Measurements from ENCODE around the gene KLHDC10. TPM values are rescaled to one million over a fixed set of nuclear protein-coding genes. Genes with fewer than 3 reads are reported as not detected.

KLHDC10 gene
- total and polyA plus RNA-seq, 2 experiments from 2014 or later = 5.5 to 14.7 TPM

DNA sequence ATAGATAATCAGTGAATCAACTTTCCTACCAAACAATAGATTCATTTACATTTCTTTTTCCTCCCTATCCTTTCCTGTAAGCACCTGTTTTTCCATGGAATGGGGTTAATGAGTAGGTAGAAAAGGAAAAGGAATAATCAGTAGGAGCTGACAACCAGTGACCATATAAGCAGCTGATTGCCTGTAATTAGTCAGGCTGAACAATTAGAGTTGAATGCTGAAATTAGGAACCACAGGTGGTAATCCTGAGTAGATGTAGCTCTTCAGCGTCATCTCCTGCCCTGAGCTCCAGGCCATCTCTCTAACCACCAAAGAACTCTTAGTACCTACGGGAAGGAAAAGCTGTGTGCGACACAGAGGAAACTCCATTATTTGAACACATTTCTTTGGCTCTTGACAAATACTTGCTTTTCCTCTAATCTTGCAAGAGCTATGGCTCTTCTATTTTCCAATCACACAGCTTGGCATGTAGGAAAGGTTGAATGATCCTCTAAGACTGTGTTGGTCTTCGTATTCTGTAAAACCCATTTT, 63.8 kb downstream of the KLHDC10 start:
- Mint-ChIP-seq H3K27me3 (ENCODE audit: insufficient read depth, low read depth, poor library complexity) (peaks cover 2% of the 10 kb centered on the region), H3K4me1 (peaks cover 15% of the 10 kb centered on the region), H3K9me3 (no peaks in the 10 kb centered on the region), H3K4me3 (no peak overlapping the region), H3K36me3 (ENCODE audit: low read depth) (peaks cover 15% of the 10 kb centered on the region; the same call in 2 of the 3 replicates), H3K27ac (no peak overlapping the region)
- 0 out of 2 replicates have a peak, but pooled peaks cover 4% of the 10 kb centered on the region for H3K36me3 ChIP-seq (ENCODE audit: insufficient read depth)
- no peaks in the 10 kb centered on the region for H3F3A ChIP-seq (replicated peaks; ENCODE audit: low read depth)
- no peak overlapping the region for H3K27ac ChIP-seq (ENCODE audit: low read depth)
- H2AFZ ChIP-seq = no peak overlapping the region
- peaks cover 4% of the 10 kb centered on the region; the same call in 1 of the 2 replicates for H3K27me3 ChIP-seq (ENCODE audit: insufficient read depth)
- H3K4me3 ChIP-seq = no peak overlapping the region
- H4K20me1 ChIP-seq (replicated peaks; ENCODE audit: insufficient read depth) = no peaks in the 10 kb centered on the region; the same call in 1 of the 2 replicates
- peaks cover 10% of the 10 kb centered on the region; the same call in 1 of the 2 replicates for H3K4me1 ChIP-seq (ENCODE audit: insufficient read depth)
- ATAC-seq (no peak), DNase-seq (ENCODE audit: low spot score) (no peak)
- no peaks in the 10 kb centered on the region for H3K9me2 ChIP-seq (ENCODE audit: insufficient read depth)
- TF ChIP-seq ZNF114 (CRISPR knock-in tag; IDR thresholded peaks at IDR 0.05) (no peak), POLR2AphosphoS5 (IDR thresholded peaks at IDR 0.05; ENCODE audit: low read depth) (no peak), EZH2 (IDR thresholded peaks at IDR 0.05; ENCODE audit: low read depth, unreplicated experiment) (no peak), ZNF331 (CRISPR knock-in tag; IDR thresholded peaks at IDR 0.05; ENCODE audit: low read depth) (no peak)
- TF ChIP-seq, protein P1, sequence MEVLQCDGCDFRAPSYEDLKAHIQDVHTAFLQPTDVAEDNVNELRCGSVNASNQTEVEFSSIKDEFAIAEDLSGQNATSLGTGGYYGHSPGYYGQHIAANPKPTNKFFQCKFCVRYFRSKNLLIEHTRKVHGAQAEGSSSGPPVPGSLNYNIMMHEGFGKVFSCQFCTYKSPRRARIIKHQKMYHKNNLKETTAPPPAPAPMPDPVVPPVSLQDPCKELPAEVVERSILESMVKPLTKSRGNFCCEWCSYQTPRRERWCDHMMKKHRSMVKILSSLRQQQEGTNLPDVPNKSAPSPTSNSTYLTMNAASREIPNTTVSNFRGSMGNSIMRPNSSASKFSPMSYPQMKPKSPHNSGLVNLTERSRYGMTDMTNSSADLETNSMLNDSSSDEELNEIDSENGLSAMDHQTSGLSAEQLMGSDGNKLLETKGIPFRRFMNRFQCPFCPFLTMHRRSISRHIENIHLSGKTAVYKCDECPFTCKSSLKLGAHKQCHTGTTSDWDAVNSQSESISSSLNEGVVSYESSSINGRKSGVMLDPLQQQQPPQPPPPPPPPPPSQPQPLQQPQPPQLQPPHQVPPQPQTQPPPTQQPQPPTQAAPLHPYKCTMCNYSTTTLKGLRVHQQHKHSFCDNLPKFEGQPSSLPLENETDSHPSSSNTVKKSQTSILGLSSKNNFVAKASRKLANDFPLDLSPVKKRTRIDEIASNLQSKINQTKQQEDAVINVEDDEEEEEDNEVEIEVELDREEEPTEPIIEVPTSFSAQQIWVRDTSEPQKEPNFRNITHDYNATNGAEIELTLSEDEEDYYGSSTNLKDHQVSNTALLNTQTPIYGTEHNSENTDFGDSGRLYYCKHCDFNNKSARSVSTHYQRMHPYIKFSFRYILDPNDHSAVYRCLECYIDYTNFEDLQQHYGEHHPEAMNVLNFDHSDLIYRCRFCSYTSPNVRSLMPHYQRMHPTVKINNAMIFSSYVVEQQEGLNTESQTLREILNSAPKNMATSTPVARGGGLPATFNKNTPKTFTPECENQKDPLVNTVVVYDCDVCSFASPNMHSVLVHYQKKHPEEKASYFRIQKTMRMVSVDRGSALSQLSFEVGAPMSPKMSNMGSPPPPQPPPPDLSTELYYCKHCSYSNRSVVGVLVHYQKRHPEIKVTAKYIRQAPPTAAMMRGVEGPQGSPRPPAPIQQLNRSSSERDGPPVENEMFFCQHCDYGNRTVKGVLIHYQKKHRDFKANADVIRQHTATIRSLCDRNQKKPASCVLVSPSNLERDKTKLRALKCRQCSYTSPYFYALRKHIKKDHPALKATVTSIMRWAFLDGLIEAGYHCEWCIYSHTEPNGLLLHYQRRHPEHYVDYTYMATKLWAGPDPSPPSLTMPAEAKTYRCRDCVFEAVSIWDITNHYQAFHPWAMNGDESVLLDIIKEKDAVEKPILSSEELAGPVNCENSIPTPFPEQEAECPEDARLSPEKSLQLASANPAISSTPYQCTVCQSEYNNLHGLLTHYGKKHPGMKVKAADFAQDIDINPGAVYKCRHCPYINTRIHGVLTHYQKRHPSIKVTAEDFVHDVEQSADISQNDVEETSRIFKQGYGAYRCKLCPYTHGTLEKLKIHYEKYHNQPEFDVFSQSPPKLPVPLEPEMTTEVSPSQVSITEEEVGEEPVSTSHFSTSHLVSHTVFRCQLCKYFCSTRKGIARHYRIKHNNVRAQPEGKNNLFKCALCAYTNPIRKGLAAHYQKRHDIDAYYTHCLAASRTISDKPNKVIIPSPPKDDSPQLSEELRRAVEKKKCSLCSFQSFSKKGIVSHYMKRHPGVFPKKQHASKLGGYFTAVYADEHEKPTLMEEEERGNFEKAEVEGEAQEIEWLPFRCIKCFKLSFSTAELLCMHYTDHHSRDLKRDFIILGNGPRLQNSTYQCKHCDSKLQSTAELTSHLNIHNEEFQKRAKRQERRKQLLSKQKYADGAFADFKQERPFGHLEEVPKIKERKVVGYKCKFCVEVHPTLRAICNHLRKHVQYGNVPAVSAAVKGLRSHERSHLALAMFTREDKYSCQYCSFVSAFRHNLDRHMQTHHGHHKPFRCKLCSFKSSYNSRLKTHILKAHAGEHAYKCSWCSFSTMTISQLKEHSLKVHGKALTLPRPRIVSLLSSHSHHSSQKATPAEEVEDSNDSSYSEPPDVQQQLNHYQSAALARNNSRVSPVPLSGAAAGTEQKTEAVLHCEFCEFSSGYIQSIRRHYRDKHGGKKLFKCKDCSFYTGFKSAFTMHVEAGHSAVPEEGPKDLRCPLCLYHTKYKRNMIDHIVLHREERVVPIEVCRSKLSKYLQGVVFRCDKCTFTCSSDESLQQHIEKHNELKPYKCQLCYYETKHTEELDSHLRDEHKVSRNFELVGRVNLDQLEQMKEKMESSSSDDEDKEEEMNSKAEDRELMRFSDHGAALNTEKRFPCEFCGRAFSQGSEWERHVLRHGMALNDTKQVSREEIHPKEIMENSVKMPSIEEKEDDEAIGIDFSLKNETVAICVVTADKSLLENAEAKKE (CRISPR knock-in tag; IDR thresholded peaks at IDR 0.05) = 0 out of 2 replicates have a peak, but pooled peaks have one; percentile 11
- no peaks in the 10 kb centered on the region for H3K79me2 ChIP-seq (replicated peaks; ENCODE audit: insufficient read depth)
- H3K4me2 ChIP-seq = no peak overlapping the region

DNA sequence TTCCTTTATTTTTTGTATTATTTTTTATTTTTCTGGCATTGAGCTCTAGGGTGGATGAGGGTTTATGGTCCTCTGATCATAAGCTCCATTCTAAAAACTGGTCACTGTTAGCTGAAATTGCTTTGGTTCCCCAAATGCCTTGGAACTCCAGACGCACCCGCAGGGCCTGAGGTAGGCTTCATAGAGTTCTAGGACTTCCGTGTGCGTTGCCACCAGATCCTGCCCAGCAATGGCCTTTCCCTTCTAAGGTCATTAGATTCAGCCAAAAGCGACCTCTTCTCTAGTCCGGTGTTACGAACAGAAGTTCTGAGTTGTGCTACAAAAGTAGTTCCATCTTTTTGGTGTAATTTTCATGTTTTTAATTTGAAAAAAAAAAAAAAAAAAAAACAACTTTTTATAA, 64.4 kb downstream of the KLHDC10 start:
- no peaks in the 10 kb centered on the region for H3K79me2 ChIP-seq (replicated peaks; ENCODE audit: insufficient read depth)
- peaks cover 20% of the 10 kb centered on the region for H3K4me1 Mint-ChIP-seq
- H3K36me3 Mint-ChIP-seq (ENCODE audit: low read depth) = peaks cover 9% of the 10 kb centered on the region; the same call in 2 of the 3 replicates
- no peak overlapping the region for H3K4me3 Mint-ChIP-seq
- no peak overlapping the region for H3K4me3 ChIP-seq
- H3K36me3 ChIP-seq (ENCODE audit: insufficient read depth) = 0 out of 2 replicates have a peak, but pooled peaks cover 4% of the 10 kb centered on the region
- ATAC-seq (no peak), DNase-seq (ENCODE audit: low spot score) (no peak)
- H3K9me3 Mint-ChIP-seq = no peaks in the 10 kb centered on the region
- TF ChIP-seq, protein P2, sequence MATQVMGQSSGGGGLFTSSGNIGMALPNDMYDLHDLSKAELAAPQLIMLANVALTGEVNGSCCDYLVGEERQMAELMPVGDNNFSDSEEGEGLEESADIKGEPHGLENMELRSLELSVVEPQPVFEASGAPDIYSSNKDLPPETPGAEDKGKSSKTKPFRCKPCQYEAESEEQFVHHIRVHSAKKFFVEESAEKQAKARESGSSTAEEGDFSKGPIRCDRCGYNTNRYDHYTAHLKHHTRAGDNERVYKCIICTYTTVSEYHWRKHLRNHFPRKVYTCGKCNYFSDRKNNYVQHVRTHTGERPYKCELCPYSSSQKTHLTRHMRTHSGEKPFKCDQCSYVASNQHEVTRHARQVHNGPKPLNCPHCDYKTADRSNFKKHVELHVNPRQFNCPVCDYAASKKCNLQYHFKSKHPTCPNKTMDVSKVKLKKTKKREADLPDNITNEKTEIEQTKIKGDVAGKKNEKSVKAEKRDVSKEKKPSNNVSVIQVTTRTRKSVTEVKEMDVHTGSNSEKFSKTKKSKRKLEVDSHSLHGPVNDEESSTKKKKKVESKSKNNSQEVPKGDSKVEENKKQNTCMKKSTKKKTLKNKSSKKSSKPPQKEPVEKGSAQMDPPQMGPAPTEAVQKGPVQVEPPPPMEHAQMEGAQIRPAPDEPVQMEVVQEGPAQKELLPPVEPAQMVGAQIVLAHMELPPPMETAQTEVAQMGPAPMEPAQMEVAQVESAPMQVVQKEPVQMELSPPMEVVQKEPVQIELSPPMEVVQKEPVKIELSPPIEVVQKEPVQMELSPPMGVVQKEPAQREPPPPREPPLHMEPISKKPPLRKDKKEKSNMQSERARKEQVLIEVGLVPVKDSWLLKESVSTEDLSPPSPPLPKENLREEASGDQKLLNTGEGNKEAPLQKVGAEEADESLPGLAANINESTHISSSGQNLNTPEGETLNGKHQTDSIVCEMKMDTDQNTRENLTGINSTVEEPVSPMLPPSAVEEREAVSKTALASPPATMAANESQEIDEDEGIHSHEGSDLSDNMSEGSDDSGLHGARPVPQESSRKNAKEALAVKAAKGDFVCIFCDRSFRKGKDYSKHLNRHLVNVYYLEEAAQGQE (IDR thresholded peaks at IDR 0.05; ENCODE audit: unreplicated experiment) = no peak
- no peak for TF ChIP-seq STAT1 (IDR thresholded peaks at IDR 0.05; ENCODE audit: unreplicated experiment)
- no peak overlapping the region for H3K27ac ChIP-seq (ENCODE audit: low read depth)
- H4K20me1 ChIP-seq (replicated peaks; ENCODE audit: insufficient read depth) = no peaks in the 10 kb centered on the region; the same call in 1 of the 2 replicates
- no peaks in the 10 kb centered on the region for H3F3A ChIP-seq (replicated peaks; ENCODE audit: low read depth)
- H3K27me3 Mint-ChIP-seq (ENCODE audit: insufficient read depth, low read depth, poor library complexity) = peaks cover 2% of the 10 kb centered on the region
- no peak overlapping the region for H3K27ac Mint-ChIP-seq
- H2AFZ ChIP-seq = no peak overlapping the region
- peaks cover 8% of the 10 kb centered on the region for H3K27me3 ChIP-seq (ENCODE audit: insufficient read depth)
- no peaks in the 10 kb centered on the region for H3K9me2 ChIP-seq (ENCODE audit: insufficient read depth)
- peaks cover 10% of the 10 kb centered on the region; the same call in 1 of the 2 replicates for H3K4me1 ChIP-seq (ENCODE audit: insufficient read depth)
- H3K4me2 ChIP-seq = no peak overlapping the region
